ENCODE results near the gene NIFK.

The NIFK gene

DNA sequence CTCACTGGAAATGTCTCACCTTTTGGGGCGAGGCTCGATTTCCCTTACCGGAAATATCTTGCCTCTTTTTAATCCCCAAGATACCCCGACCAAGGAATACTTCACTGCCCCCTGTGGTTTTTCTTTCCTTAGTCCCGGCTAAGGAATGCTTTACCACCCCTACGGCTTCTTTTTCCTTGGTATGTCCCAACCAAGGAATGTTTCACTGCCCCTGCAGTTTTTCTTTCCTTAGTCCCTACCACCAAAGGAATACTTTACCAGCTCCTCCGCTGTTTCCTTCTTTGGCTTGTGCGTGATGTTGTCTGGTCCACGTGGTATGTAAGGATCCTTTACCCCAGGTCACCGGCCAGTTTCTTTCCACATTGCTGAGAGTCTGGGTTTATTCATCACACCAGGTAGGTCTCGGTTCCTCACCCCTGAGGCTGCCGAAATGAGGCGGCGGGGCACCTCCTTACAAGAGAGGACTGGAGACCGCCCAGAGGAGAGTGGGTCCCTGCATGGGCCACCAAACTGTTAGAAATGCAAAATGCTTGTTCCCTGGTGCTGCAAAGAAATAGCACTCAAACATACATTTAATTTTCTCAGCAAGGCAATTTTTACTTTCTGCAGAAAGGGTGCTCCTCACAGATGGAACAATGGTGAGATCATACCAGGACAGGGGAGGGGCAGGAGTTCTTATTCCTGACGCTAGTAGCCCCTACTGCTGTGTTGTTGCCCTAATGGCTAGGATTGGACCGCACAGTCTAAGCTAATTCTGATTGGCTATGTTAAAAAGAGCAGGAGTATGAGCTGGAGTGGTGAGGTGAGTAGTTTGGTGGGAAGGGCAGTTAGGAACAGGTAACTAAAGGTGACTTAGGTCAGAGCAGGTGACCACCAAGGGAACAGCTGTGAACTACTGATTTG is 54.0 kb downstream of the NIFK start:
- no peak overlapping the region for H3K27ac ChIP-seq (ENCODE audit: low read depth, low read length)
- peaks cover 15 to 21% of the 10 kb centered on the region in 2 donors for H3K9me3 ChIP-seq (ENCODE audit: control insufficient read depth in 1 of 2, low read length in 2 of 2)
- no peaks in the 10 kb centered on the region for H3K4me1 ChIP-seq (ENCODE audit: control insufficient read depth in 1 of 2, insufficient read depth in 2 of 2, low read length in 2 of 2)
- no peak overlapping the region for H3K4me3 ChIP-seq (ENCODE audit: low read depth in 1 of 2, low read length in 2 of 2)
- no peaks in the 10 kb centered on the region for H3K27me3 ChIP-seq (ENCODE audit: control insufficient read depth in 1 of 2, insufficient read depth in 2 of 2, low read length in 2 of 2)
- H3K9ac ChIP-seq (ENCODE audit: low read depth in 1 of 2, low read length in 2 of 2): no peak overlapping the region
- H3K36me3 ChIP-seq (ENCODE audit: control insufficient read depth in 1 of 2, insufficient read depth in 2 of 2, low read length in 2 of 2): no peaks in the 10 kb centered on the region

DNA sequence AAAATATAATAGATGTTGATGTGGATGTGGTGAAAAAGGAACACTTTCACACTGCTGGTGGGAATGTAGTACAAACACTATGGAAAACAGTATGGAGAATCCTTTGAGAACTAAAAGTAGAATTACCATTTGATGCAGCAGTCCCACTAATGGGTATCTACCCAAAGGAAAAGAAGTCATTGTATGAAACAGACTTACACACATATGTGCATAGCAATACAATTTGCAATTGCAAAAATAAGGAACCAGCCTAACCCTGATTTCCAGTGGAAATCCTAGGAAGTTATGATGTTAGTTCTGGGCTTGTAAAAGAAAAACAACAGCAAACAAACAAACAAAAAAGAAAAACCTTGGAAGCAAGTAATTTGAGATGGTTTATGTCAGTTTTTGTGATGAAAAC is 58.8 kb downstream of the NIFK start:
- H3K4me3 ChIP-seq (ENCODE audit: low read depth in 1 of 2, low read length in 2 of 2): no peak overlapping the region
- no peak overlapping the region for H3K27ac ChIP-seq (ENCODE audit: low read depth, low read length)
- H3K9ac ChIP-seq (ENCODE audit: low read depth in 1 of 2, low read length in 2 of 2): no peak overlapping the region
- no peaks in the 10 kb centered on the region for H3K27me3 ChIP-seq (ENCODE audit: control insufficient read depth in 1 of 2, insufficient read depth in 2 of 2, low read length in 2 of 2)
- H3K36me3 ChIP-seq (ENCODE audit: control insufficient read depth in 1 of 2, insufficient read depth in 2 of 2, low read length in 2 of 2): no peaks in the 10 kb centered on the region
- H3K9me3 ChIP-seq (ENCODE audit: control insufficient read depth in 1 of 2, low read length in 2 of 2): peaks cover 10 to 11% of the 10 kb centered on the region in 2 donors
- no peaks in the 10 kb centered on the region for H3K4me1 ChIP-seq (ENCODE audit: control insufficient read depth in 1 of 2, insufficient read depth in 2 of 2, low read length in 2 of 2)

Measured in duodenal mucosa (tissue), 2 donors.